Measurements from ENCODE around the gene CHRNB1.

The CHRNB1 gene

GRCh38 chr17:7414837-7415236, 30.0 kb upstream of the CHRNB1 start:
- no peak for DNase-seq (ENCODE audit: low spot score)

GRCh38 chr17:7415784-7416183, 29.1 kb upstream of the CHRNB1 start:
- no peak for DNase-seq (ENCODE audit: low spot score)

- no peak for DNase-seq (ENCODE audit: low spot score)
Observed at GRCh38 chr17:7416323-7416722, 28.5 kb upstream of the CHRNB1 start.

- no peak for DNase-seq (ENCODE audit: low spot score)
Observed at GRCh38 chr17:7417056-7417655, 27.7 kb upstream of the CHRNB1 start.

GRCh38 chr17:7418472-7419152, 26.2 kb upstream of the CHRNB1 start:
- no peak for DNase-seq (ENCODE audit: low spot score)

- no peak for DNase-seq (ENCODE audit: low spot score)
Observed at GRCh38 chr17:7419819-7420610, 24.8 kb upstream of the CHRNB1 start, which contains the start of gene SPEM1. TSS of gene SPEM1 (plus strand) at chr17:7420324. CDS start at chr17:7420385, 61 bp downstream.

GRCh38 chr17:7421186-7421585, 23.7 kb upstream of the CHRNB1 start:
- DNase-seq (ENCODE audit: low spot score), result no peak

GRCh38 chr17:7423679-7424078, 21.2 kb upstream of the CHRNB1 start:
- no peak for DNase-seq (ENCODE audit: low spot score)

- no peak for DNase-seq (ENCODE audit: low spot score)
Observed at GRCh38 chr17:7425316-7425715, 19.5 kb upstream of the CHRNB1 start, which contains the start of gene SPEM2. TSS of gene SPEM2 (plus strand) at chr17:7425616. CDS start at chr17:7425689, 73 bp downstream.

- no peak for DNase-seq (ENCODE audit: low spot score)
Observed at GRCh38 chr17:7425756-7426155, 19.1 kb upstream of the CHRNB1 start.

- no peak for DNase-seq (ENCODE audit: low spot score)
Observed at GRCh38 chr17:7426203-7426863, 18.5 kb upstream of the CHRNB1 start.

- DNase-seq (ENCODE audit: low spot score), result no peak
Observed at GRCh38 chr17:7426896-7427489, 17.9 kb upstream of the CHRNB1 start.

GRCh38 chr17:7427549-7427948, 17.3 kb upstream of the CHRNB1 start:
- no peak for DNase-seq (ENCODE audit: low spot score)

GRCh38 chr17:7428557-7428956, 16.3 kb upstream of the CHRNB1 start, which contains the start of gene SPEM3:
TSS of gene SPEM3 (plus strand) at chr17:7428857. CDS start at chr17:7428903, 46 bp downstream.
- DNase-seq (ENCODE audit: low spot score), result no peak

- no peak for DNase-seq (ENCODE audit: low spot score)
Observed at GRCh38 chr17:7429722-7430121, 15.1 kb upstream of the CHRNB1 start.

GRCh38 chr17:7431231-7431630, 13.6 kb upstream of the CHRNB1 start:
- no peak for DNase-seq (ENCODE audit: low spot score)

GRCh38 chr17:7432296-7432695, 12.6 kb upstream of the CHRNB1 start:
- DNase-seq (ENCODE audit: low spot score), result no peak

GRCh38 chr17:7435676-7436555, 8.9 kb upstream of the CHRNB1 start:
- no peak for DNase-seq (ENCODE audit: low spot score)

- DNase-seq (ENCODE audit: low spot score), result peak; percentile 72
Observed at GRCh38 chr17:7436556-7437368, 8.1 kb upstream of the CHRNB1 start.

GRCh38 chr17:7437369-7437863, 7.4 kb upstream of the CHRNB1 start:
- no peak for DNase-seq (ENCODE audit: low spot score)

All from iPS-NIHi11 (cell line).